IPS-15b (cell line): ENCODE results near the gene PSTPIP1.

ENCODE experiments used
- H3K27me3 ChIP-seq: one replicate; pipeline ENCODE4 v1.6.1; 2013; ENCODE audit warnings: low read length; ENCODE audit not compliant: control insufficient read depth, insufficient read depth
- H3K36me3 ChIP-seq: one replicate; pipeline ENCODE4 v1.6.1; 2013; ENCODE audit warnings: low read length; ENCODE audit not compliant: control insufficient read depth, insufficient read depth
- H3K4me1 ChIP-seq: one replicate; pipeline ENCODE4 v1.6.1; 2013; ENCODE audit warnings: mild to moderate bottlenecking, low read length; ENCODE audit not compliant: control insufficient read depth, insufficient read depth
- H3K4me3 ChIP-seq: one replicate; pipeline ENCODE4 v1.5.1; 2013; ENCODE audit warnings: low read depth, low read length
- H3K9ac ChIP-seq: one replicate; pipeline ENCODE4 v1.6.1; 2013; ENCODE audit warnings: low read depth, mild to moderate bottlenecking, low read length
- H3K9me3 ChIP-seq: one replicate; pipeline ENCODE4 v1.6.1; 2013; ENCODE audit warnings: mild to moderate bottlenecking, low read length; ENCODE audit not compliant: control insufficient read depth, insufficient read depth

The PSTPIP1 gene

GRCh38 chr15:76967067-76967466 lies 27.9 kb upstream of the PSTPIP1 start:
- Histone ChIP-seq H3K36me3 (no peaks in the 10 kb centered on the region), H3K9me3 (no peaks in the 10 kb centered on the region), H3K4me1 (peaks cover 6% of the 10 kb centered on the region), H3K9ac (no peak overlapping the region), H3K4me3 (no peak overlapping the region), H3K27me3 (no peaks in the 10 kb centered on the region)

DNA sequence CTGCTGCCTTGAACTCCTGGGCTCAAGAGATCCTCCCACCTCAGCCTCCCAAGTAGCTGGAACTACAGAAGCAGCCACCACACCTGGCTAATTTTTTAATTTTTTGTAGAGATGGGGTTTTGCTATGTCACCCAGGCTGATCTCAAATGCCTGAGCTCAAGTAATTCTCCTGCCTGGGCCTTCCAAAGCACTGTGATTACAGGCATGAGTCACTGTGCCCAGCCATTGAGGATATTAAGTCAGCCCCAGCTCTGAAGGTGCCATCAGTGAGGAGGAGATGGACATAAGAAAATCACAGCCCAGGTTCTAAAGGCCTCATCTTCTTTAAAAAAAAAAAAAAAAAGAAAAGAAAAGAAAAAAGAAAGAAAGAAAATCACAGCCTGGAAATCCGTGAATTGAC lies 26.6 kb upstream of the PSTPIP1 start:
- Histone ChIP-seq H3K36me3 (no peaks in the 10 kb centered on the region), H3K9ac (no peak overlapping the region), H3K4me1 (peaks cover 6% of the 10 kb centered on the region), H3K27me3 (no peaks in the 10 kb centered on the region), H3K4me3 (no peak overlapping the region), H3K9me3 (no peaks in the 10 kb centered on the region)

DNA sequence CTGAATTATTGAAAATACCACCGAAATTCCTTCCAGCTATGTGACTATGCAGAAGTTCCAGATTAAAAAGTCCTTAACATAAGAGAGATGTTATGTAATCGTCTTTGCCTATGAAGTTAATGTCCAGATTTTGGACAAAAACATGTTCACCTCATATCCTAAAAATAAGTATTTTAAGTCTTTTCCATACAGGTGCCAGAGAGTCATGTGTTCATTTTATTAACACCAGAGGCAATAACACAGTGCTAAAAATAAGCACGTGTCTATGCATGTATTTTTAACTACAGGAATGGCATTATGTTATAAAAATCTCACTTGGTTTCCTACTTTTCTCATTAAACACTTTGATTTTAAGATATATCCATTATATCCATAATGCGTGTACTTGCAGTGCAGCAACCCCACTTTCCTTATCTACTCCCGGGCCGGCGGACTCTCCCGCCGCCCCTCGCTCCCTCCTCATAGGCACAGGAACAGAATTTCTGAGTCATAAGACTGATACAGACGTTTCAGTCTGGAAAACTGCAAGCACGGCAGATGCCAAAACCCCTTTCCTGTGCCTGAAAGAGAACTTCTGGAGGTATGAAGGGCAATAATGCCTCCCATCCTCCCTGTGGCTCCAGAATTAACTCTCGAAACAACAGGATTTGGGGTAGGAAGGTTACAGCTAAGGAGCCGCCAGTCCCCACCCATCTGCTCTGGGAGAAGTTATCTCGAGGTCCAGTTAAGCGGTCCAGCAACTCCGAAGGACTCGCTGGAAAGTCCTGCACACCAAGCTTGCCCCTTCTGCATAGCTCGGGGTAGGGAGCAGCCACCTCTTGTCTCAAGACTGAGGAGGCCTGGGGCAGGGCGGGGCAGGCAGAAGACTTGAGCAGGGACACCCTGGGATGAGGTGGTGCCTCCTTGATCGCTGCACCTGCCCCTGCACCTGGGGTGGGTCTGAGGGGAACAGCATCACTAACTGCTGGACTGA lies 22.3 kb upstream of the PSTPIP1 start:
- Histone ChIP-seq H3K9me3 (no peaks in the 10 kb centered on the region), H3K36me3 (no peaks in the 10 kb centered on the region), H3K4me1 (peaks cover 3% of the 10 kb centered on the region), H3K27me3 (no peaks in the 10 kb centered on the region), H3K9ac (no peak overlapping the region), H3K4me3 (no peak overlapping the region)

DNA sequence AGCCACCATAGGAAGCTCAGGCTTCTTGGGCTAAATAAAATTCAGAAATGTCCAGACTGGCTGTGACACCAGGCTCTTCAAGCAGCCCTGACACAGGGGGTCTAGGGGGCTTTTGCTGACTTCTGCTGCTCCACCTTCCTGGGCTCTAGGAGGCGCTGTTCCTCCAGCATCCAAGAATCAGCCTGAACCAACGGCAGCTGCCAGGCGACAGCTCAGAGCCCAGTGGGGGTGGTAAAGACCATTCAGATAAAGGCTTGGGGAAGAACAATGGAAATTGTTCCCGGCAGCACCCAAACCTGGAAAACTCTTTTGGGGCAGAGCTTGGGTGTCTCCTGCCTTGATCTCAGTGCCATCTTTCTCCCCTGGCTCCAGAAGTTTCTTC lies 21.6 kb upstream of the PSTPIP1 start:
- Histone ChIP-seq H3K4me3 (no peak overlapping the region), H3K9ac (no peak overlapping the region), H3K9me3 (no peaks in the 10 kb centered on the region), H3K27me3 (no peaks in the 10 kb centered on the region), H3K36me3 (no peaks in the 10 kb centered on the region), H3K4me1 (peaks cover 3% of the 10 kb centered on the region)

- Histone ChIP-seq H3K9me3 (no peaks in the 10 kb centered on the region), H3K36me3 (no peaks in the 10 kb centered on the region), H3K4me3 (no peak overlapping the region), H3K27me3 (no peaks in the 10 kb centered on the region), H3K4me1 (peaks cover 3% of the 10 kb centered on the region), H3K9ac (no peak overlapping the region)
These were observed 21.0 kb upstream of the PSTPIP1 start for GRCh38 chr15:76973906-76974305.

GRCh38 chr15:76974456-76975036 lies 20.4 kb upstream of the PSTPIP1 start:
- no peak overlapping the region for H3K9ac ChIP-seq
- no peak overlapping the region for H3K4me3 ChIP-seq
- H3K27me3 ChIP-seq: no peaks in the 10 kb centered on the region
- H3K9me3 ChIP-seq: no peaks in the 10 kb centered on the region
- peaks cover 3% of the 10 kb centered on the region for H3K4me1 ChIP-seq
- no peaks in the 10 kb centered on the region for H3K36me3 ChIP-seq

DNA sequence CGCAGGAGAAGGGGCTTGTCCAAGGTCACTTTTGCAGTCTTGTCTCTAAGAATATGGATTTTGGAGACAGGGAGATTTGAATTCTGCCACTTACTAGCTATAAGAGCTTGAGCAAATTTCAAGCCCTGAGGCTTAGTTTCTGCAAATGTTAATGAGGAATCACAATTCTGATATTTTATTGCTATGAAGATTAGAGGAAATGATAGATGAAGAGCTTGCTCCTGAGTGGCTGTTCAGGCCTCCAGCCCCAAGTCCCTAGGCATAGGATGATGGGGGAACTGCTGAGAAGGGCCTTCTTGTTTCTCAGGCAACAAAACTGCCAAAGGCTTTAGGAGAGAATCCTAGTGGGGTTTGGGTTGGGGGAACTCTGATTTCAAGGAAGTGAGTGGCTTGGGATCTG lies 18.8 kb upstream of the PSTPIP1 start:
- no peak overlapping the region for H3K9ac ChIP-seq
- H3K36me3 ChIP-seq: no peaks in the 10 kb centered on the region
- no peaks in the 10 kb centered on the region for H3K9me3 ChIP-seq
- no peak overlapping the region for H3K4me3 ChIP-seq
- H3K27me3 ChIP-seq: no peaks in the 10 kb centered on the region
- peaks cover 3% of the 10 kb centered on the region for H3K4me1 ChIP-seq

DNA sequence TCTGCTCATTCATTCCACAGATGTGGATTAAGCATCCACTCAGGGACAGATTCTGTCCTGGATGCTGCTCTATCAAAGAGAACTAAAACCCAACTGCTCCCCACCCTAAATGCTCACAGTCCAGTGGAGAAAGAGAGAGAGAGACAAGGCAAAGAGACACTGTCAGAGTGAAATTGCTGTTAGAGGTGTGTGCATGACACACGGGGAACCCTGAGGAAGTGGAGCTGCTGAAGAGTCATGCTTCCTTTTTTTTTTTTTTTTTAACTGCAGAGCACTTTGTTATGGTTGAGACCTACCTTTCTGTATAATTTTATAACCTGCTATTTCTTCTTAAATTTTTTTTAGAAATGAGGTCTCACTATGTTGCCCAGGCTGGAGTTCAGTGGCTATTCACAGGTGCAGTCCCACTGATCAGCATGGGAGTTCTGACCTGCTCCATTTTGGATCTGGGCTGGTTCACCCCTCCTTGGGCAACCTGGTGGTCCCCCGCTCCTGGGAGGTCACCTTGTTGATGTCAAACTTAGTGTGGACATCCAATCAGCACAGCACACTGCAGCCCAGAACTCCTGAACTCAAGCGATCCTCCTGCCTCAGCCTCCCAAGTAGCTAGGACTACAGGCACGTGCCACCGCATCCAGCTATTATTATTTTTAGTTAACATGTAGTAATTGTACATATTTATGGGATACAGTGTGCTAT lies 18.2 kb upstream of the PSTPIP1 start:
- H3K9me3 ChIP-seq: no peaks in the 10 kb centered on the region
- no peaks in the 10 kb centered on the region for H3K36me3 ChIP-seq
- H3K27me3 ChIP-seq: no peaks in the 10 kb centered on the region
- no peak overlapping the region for H3K9ac ChIP-seq
- H3K4me1 ChIP-seq: peaks cover 3% of the 10 kb centered on the region
- no peak overlapping the region for H3K4me3 ChIP-seq

- H3K4me3 ChIP-seq: no peak overlapping the region
- no peaks in the 10 kb centered on the region for H3K27me3 ChIP-seq
- no peaks in the 10 kb centered on the region for H3K9me3 ChIP-seq
- H3K4me1 ChIP-seq: peaks cover under 1% of the 10 kb centered on the region
- no peaks in the 10 kb centered on the region for H3K36me3 ChIP-seq
- H3K9ac ChIP-seq: no peak overlapping the region
These were observed 16.2 kb upstream of the PSTPIP1 start for GRCh38 chr15:76978522-76979330.

GRCh38 chr15:76979331-76979925 lies 15.5 kb upstream of the PSTPIP1 start:
- no peak overlapping the region for H3K9ac ChIP-seq
- no peaks in the 10 kb centered on the region for H3K9me3 ChIP-seq
- no peak overlapping the region for H3K4me3 ChIP-seq
- no peaks in the 10 kb centered on the region for H3K36me3 ChIP-seq
- H3K27me3 ChIP-seq: no peaks in the 10 kb centered on the region
- H3K4me1 ChIP-seq: no peaks in the 10 kb centered on the region

DNA sequence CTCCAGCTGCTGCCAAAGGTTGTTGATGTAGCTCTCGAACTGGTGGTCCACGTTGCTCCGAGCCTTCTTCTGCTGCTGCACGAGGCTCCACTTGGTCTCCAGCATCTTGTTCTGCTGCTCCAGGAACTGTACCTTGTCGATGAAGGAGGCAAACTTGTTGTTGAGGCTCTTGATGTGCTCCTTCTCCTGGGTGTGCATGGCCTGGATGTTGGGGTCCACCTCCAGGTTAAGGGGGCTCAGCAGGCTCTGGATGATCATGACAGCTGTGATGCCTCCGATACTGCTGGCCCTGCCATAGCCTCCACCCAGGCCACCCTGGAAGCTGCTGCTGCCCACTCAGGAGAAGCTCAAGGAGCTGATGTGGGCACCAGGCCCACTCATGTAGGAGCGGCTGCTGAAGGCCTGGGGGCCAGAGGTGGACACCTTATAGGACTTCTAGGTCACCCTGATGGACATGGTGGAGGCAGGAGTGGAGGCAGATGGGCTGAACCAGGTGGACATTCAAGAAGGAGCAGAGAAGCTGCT lies 14.9 kb upstream of the PSTPIP1 start:
- H3K9me3 ChIP-seq: no peaks in the 10 kb centered on the region
- no peaks in the 10 kb centered on the region for H3K27me3 ChIP-seq
- H3K4me3 ChIP-seq: no peak overlapping the region
- no peak overlapping the region for H3K9ac ChIP-seq
- H3K4me1 ChIP-seq: no peaks in the 10 kb centered on the region
- H3K36me3 ChIP-seq: no peaks in the 10 kb centered on the region
